ENCODE data around the gene DNAH7. TPM values are rescaled to one million over a fixed set of nuclear protein-coding genes. Genes with fewer than 3 reads are reported as not detected.

The DNAH7 gene
- total and polyA plus RNA-seq, 2 experiments from 2014 or later, result 0.35 to 1.1 TPM

DNA sequence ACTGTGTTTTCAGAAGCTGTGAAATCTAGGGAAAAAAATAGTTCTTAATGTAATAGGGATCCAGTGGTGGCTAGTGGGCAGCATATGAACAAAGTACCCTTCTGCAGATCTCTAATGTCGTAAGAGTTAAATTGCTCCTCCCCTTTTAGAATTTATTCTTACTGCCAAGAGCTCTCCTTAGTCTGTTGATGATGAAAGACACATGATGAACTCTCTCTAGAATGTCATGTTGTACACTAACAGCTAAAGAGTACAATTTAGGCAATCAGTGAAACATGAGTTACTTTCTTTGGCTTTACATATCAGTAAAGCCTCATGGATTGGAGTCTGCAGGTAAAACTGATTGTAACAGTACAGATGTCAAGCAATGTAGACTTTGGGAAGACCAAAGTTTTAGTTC, 327.4 kb downstream of the DNAH7 start (continued):
- TF ChIP-seq, protein P1, sequence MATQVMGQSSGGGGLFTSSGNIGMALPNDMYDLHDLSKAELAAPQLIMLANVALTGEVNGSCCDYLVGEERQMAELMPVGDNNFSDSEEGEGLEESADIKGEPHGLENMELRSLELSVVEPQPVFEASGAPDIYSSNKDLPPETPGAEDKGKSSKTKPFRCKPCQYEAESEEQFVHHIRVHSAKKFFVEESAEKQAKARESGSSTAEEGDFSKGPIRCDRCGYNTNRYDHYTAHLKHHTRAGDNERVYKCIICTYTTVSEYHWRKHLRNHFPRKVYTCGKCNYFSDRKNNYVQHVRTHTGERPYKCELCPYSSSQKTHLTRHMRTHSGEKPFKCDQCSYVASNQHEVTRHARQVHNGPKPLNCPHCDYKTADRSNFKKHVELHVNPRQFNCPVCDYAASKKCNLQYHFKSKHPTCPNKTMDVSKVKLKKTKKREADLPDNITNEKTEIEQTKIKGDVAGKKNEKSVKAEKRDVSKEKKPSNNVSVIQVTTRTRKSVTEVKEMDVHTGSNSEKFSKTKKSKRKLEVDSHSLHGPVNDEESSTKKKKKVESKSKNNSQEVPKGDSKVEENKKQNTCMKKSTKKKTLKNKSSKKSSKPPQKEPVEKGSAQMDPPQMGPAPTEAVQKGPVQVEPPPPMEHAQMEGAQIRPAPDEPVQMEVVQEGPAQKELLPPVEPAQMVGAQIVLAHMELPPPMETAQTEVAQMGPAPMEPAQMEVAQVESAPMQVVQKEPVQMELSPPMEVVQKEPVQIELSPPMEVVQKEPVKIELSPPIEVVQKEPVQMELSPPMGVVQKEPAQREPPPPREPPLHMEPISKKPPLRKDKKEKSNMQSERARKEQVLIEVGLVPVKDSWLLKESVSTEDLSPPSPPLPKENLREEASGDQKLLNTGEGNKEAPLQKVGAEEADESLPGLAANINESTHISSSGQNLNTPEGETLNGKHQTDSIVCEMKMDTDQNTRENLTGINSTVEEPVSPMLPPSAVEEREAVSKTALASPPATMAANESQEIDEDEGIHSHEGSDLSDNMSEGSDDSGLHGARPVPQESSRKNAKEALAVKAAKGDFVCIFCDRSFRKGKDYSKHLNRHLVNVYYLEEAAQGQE (IDR thresholded peaks at IDR 0.05; ENCODE audit: unreplicated experiment), result no peak
- TF ChIP-seq, protein P2, sequence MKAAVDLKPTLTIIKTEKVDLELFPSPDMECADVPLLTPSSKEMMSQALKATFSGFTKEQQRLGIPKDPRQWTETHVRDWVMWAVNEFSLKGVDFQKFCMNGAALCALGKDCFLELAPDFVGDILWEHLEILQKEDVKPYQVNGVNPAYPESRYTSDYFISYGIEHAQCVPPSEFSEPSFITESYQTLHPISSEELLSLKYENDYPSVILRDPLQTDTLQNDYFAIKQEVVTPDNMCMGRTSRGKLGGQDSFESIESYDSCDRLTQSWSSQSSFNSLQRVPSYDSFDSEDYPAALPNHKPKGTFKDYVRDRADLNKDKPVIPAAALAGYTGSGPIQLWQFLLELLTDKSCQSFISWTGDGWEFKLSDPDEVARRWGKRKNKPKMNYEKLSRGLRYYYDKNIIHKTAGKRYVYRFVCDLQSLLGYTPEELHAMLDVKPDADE (IDR thresholded peaks at IDR 0.05), result no peak
- TF ChIP-seq JUNB (IDR thresholded peaks at IDR 0.05; ENCODE audit: unreplicated experiment), result no peak
- TF ChIP-seq EZH2phosphoT487 (IDR thresholded peaks at IDR 0.05; ENCODE audit: unreplicated experiment), result no peak
- no peak for TF ChIP-seq POLR2AphosphoS5 (IDR thresholded peaks at IDR 0.05; ENCODE audit: low read depth)

DNA sequence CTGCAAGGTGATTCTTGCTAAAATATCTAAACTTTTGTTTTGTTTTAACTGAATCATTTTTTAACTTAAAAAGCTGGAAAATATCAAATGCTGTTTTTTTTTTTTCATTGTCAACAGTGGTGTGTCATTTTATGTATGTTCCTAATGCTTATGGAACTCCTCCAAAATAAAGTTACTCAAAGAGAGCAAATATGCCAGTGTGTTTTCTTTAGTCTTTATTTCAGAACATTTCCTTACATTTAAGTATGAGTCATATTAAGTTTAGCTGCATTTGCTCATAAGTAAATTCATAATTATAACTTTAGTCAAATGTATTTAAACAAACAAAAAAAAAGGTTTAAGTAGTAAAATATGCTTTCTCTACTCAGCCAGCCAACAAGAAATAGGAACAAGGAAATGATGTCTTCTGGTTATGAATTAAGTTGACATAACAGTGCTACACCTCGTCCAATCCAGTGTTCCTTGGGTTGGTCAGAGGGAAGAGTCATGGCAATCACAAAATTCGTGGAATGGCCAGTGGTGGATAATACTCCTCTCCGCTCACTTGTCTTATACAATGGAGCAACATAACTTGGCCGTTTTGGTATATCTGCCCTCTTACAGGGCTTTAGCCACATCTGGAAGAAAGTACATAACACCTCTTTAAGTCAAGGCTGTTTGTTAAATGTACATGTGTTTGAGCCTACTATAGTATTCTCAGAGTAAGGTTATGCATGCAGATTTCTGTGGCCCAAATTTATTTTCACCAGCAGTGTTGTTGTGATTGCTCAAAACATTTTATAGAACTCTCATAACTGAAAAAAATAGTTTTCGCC, 330.9 kb downstream of the DNAH7 start:
- H3K36me3 ChIP-seq (ENCODE audit: insufficient read depth), result peaks cover 17% of the 10 kb centered on the region
- Mint-ChIP-seq H3K27ac (no peak overlapping the region), H3K9me3 (peaks cover 13% of the 10 kb centered on the region), H3K27me3 (ENCODE audit: insufficient read depth, low read depth, poor library complexity) (no peaks in the 10 kb centered on the region), H3K4me1 (no peaks in the 10 kb centered on the region), H3K4me3 (no peak overlapping the region), H3K36me3 (ENCODE audit: low read depth) (peaks cover 49% of the 10 kb centered on the region)
- no peak overlapping the region for H2AFZ ChIP-seq
- no peaks in the 10 kb centered on the region for H3K9me2 ChIP-seq (ENCODE audit: insufficient read depth)
- H3K27me3 ChIP-seq (ENCODE audit: insufficient read depth), result no peaks in the 10 kb centered on the region
- H3K4me3 ChIP-seq, result no peak overlapping the region
- no peaks in the 10 kb centered on the region for H3K79me2 ChIP-seq (replicated peaks; ENCODE audit: insufficient read depth)
- H3K4me2 ChIP-seq, result no peak overlapping the region
- DNase-seq (ENCODE audit: low spot score), result no peak
- H3K27ac ChIP-seq (ENCODE audit: low read depth), result no peak overlapping the region
- no peaks in the 10 kb centered on the region for H3K4me1 ChIP-seq (ENCODE audit: insufficient read depth)
- ATAC-seq, result no peak
- no peaks in the 10 kb centered on the region for H4K20me1 ChIP-seq (replicated peaks; ENCODE audit: insufficient read depth)
- no peaks in the 10 kb centered on the region for H3F3A ChIP-seq (replicated peaks; ENCODE audit: low read depth)
- no peak for TF ChIP-seq JUNB (IDR thresholded peaks at IDR 0.05; ENCODE audit: unreplicated experiment)
- no peak for TF ChIP-seq EZH2phosphoT487 (IDR thresholded peaks at IDR 0.05; ENCODE audit: unreplicated experiment)
- no peak for TF ChIP-seq ZNF331 (CRISPR knock-in tag; IDR thresholded peaks at IDR 0.05; ENCODE audit: low read depth)
- TF ChIP-seq, protein P3, sequence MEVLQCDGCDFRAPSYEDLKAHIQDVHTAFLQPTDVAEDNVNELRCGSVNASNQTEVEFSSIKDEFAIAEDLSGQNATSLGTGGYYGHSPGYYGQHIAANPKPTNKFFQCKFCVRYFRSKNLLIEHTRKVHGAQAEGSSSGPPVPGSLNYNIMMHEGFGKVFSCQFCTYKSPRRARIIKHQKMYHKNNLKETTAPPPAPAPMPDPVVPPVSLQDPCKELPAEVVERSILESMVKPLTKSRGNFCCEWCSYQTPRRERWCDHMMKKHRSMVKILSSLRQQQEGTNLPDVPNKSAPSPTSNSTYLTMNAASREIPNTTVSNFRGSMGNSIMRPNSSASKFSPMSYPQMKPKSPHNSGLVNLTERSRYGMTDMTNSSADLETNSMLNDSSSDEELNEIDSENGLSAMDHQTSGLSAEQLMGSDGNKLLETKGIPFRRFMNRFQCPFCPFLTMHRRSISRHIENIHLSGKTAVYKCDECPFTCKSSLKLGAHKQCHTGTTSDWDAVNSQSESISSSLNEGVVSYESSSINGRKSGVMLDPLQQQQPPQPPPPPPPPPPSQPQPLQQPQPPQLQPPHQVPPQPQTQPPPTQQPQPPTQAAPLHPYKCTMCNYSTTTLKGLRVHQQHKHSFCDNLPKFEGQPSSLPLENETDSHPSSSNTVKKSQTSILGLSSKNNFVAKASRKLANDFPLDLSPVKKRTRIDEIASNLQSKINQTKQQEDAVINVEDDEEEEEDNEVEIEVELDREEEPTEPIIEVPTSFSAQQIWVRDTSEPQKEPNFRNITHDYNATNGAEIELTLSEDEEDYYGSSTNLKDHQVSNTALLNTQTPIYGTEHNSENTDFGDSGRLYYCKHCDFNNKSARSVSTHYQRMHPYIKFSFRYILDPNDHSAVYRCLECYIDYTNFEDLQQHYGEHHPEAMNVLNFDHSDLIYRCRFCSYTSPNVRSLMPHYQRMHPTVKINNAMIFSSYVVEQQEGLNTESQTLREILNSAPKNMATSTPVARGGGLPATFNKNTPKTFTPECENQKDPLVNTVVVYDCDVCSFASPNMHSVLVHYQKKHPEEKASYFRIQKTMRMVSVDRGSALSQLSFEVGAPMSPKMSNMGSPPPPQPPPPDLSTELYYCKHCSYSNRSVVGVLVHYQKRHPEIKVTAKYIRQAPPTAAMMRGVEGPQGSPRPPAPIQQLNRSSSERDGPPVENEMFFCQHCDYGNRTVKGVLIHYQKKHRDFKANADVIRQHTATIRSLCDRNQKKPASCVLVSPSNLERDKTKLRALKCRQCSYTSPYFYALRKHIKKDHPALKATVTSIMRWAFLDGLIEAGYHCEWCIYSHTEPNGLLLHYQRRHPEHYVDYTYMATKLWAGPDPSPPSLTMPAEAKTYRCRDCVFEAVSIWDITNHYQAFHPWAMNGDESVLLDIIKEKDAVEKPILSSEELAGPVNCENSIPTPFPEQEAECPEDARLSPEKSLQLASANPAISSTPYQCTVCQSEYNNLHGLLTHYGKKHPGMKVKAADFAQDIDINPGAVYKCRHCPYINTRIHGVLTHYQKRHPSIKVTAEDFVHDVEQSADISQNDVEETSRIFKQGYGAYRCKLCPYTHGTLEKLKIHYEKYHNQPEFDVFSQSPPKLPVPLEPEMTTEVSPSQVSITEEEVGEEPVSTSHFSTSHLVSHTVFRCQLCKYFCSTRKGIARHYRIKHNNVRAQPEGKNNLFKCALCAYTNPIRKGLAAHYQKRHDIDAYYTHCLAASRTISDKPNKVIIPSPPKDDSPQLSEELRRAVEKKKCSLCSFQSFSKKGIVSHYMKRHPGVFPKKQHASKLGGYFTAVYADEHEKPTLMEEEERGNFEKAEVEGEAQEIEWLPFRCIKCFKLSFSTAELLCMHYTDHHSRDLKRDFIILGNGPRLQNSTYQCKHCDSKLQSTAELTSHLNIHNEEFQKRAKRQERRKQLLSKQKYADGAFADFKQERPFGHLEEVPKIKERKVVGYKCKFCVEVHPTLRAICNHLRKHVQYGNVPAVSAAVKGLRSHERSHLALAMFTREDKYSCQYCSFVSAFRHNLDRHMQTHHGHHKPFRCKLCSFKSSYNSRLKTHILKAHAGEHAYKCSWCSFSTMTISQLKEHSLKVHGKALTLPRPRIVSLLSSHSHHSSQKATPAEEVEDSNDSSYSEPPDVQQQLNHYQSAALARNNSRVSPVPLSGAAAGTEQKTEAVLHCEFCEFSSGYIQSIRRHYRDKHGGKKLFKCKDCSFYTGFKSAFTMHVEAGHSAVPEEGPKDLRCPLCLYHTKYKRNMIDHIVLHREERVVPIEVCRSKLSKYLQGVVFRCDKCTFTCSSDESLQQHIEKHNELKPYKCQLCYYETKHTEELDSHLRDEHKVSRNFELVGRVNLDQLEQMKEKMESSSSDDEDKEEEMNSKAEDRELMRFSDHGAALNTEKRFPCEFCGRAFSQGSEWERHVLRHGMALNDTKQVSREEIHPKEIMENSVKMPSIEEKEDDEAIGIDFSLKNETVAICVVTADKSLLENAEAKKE (CRISPR knock-in tag; IDR thresholded peaks at IDR 0.05), result no peak
- TF ChIP-seq STAT1 (IDR thresholded peaks at IDR 0.05; ENCODE audit: unreplicated experiment), result no peak
- TF ChIP-seq CREB1 (CRISPR knock-in tag; IDR thresholded peaks at IDR 0.05; ENCODE audit: low read depth), result no peak
- TF ChIP-seq POLR2AphosphoS5 (IDR thresholded peaks at IDR 0.05; ENCODE audit: low read depth), result no peak
- TF ChIP-seq, protein P4, sequence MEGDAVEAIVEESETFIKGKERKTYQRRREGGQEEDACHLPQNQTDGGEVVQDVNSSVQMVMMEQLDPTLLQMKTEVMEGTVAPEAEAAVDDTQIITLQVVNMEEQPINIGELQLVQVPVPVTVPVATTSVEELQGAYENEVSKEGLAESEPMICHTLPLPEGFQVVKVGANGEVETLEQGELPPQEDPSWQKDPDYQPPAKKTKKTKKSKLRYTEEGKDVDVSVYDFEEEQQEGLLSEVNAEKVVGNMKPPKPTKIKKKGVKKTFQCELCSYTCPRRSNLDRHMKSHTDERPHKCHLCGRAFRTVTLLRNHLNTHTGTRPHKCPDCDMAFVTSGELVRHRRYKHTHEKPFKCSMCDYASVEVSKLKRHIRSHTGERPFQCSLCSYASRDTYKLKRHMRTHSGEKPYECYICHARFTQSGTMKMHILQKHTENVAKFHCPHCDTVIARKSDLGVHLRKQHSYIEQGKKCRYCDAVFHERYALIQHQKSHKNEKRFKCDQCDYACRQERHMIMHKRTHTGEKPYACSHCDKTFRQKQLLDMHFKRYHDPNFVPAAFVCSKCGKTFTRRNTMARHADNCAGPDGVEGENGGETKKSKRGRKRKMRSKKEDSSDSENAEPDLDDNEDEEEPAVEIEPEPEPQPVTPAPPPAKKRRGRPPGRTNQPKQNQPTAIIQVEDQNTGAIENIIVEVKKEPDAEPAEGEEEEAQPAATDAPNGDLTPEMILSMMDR (conservative IDR thresholded peaks at IDR 0.05; ENCODE audit: low read depth in 2 of 2), result no peak
